HG02840 (cell line): Measurements from ENCODE around the gene FAR1.

Experiments
- ATAC-seq: cut with Tn5 transposase; IDR thresholded peaks from one replicate; pipeline ENCODE4 v1.9.1; 2021; ENCODE audit warnings: mild to moderate bottlenecking, moderate library complexity, moderate number of reproducible peaks; ENCODE audit not compliant: unreplicated experiment, low FRiP score

FAR1 gene

DNA sequence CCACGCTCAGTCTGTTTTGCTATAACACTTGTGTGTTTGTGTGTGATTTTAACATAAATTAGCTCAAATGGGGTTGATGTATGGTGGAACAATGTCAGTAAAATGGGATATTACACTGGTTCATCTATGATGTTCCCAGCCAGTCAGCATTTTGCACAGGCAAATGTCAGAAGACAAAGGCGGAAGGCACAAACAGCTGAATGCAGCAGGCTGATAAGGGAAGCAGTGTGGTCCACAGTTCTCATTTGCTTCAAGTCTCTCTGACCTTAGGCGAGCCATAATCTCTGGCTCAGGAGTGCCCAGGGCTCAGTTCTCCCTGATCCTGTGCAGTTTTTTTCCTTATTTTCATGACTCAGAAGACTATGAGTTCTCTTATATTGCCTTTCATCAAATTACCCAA, 102.7 kb downstream of the FAR1 start:
- no peak for ATAC-seq

DNA sequence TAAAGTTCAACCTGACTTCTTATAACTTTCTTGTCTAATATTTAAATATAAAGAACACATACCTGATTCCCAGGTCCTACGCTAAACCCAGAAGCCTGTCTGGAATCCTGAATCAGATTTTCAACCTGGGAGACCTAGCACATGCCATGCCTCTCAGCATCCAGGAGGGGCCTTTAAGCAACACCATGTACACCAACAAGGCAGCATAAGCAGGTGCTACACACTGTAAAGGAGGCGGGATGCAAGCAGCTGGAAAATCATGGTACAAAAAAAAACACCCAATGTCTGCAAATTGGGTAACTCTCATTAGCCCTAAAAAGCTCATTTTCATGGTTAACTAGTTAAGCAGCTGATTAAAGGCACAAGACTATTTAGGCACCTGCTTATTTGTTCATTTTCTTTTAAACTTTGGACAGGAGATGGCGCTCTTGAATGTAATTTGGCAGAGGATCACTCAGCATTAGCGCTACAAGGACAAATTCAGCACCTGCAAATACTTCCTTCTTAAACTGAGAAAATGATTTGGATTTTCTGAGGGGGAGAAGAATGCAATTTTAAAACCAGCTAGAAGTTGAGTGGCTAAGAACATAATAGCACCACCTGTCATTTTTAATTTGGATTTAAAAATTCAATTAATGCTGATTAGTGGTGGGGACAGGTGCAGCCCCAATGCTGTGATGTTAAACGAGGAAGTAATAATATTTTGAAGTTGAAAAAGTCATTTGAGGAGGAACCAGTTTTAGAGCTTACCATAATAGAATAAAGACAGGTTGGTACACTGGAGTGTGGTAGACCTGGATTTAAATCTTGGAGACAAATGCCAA, 104.0 kb downstream of the FAR1 start:
- peak; percentile 63 for ATAC-seq

DNA sequence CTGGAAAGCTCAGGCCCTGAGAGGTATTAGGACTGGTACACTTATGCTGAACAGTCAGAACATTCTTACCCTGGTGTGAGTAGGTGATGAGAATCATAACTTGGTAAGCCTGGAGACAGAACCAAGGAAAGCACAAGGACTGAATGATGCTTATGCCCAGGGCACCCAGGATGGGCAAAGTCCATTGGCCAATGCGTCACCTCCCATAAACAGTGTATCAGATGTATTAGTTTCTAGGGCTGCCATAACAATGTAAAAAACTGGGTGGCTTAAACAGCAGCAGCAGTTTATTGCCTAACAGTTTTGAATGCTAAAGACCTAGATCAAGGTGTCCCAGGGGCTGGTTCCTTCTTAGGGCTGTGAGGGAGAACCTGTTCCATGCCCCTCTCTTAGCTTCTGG, 107.0 kb downstream of the FAR1 start:
- ATAC-seq: no peak

- ATAC-seq: no peak
Measured at GRCh38 chr11:13776134-13776815, 107.8 kb downstream of the FAR1 start.

- no peak for ATAC-seq
Measured at GRCh38 chr11:13777341-13777985, 109.0 kb downstream of the FAR1 start.

- no peak for ATAC-seq
Measured at GRCh38 chr11:13778345-13778744, 109.9 kb downstream of the FAR1 start.

DNA sequence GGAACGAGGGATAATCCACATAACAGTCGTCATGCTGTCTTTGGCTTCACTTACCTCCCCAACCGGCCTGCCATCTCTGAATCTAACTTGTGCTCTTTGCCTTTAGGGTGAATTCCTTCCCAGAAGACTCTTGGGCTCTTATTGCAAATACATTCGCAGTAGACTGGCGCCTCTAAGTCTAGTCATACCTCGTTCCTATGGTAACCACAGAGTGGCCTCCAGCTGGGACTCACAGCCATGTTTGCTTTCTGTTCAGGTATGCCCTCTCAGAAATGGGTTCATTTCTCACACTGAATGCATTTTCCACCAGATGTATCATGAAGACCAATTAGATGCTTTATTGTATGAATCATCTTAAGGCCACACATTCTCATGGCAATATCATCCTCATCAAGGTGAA, 112.7 kb downstream of the FAR1 start:
- ATAC-seq: no peak
